ENCODE measurements around the gene RABAC1.
"Not testable (repeated sequence)": the region's sequence is repeated elsewhere in the genome, so short reads cannot be mapped to it uniquely, and the experiment has no call there.

The RABAC1 gene

GRCh38 chr19:41927497-41928192, 31.5 kb downstream of the RABAC1 start:
- DNase-seq = no peak

GRCh38 chr19:41926763-41927496, 32.2 kb downstream of the RABAC1 start:
- no peak for DNase-seq

GRCh38 chr19:41926028-41926762, 32.9 kb downstream of the RABAC1 start:
- DNase-seq = no peak

GRCh38 chr19:41925208-41926003, 33.7 kb downstream of the RABAC1 start:
- DNase-seq = no peak

- DNase-seq = no peak
These were observed 34.7 kb downstream of the RABAC1 start for GRCh38 chr19:41924151-41925145.

DNA sequence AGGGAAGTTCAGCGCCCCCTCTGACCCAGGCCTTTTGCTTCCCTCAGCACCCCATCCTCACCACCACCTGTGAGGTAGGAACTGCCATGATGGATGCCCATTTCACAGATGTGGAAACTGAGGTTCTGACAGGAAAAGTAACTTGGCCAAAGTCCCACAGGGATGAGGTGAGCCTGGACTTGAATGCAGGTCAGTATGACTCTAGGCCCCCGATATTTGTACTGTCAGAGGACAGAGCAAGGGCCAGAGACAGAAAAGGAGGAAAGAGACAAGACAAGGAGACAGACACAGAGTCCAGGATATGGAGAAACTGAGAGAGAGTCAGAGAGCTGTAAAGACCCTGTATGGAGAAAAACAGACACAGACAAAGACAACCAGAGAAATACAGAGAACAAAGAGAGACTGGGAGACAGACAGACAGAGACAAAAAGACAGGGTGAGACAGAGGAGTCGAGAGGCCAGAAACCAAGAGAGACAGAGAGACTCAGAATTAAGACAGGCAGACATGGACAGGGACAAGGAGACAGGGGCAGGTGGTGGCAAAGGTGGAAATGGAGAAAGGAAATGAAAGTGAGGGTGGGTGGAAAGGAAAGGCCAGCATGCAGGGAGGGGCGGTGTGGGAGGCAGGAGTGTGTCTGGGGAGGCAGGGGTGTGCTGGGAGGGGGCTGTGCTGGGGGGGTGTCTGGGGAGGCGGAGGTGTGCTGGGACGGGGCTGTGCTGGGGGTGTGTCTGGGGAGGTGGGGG, 35.9 kb downstream of the RABAC1 start:
- no peak for DNase-seq

- no peak for DNase-seq
These were observed 36.5 kb downstream of the RABAC1 start for GRCh38 chr19:41922585-41922984.

DNA sequence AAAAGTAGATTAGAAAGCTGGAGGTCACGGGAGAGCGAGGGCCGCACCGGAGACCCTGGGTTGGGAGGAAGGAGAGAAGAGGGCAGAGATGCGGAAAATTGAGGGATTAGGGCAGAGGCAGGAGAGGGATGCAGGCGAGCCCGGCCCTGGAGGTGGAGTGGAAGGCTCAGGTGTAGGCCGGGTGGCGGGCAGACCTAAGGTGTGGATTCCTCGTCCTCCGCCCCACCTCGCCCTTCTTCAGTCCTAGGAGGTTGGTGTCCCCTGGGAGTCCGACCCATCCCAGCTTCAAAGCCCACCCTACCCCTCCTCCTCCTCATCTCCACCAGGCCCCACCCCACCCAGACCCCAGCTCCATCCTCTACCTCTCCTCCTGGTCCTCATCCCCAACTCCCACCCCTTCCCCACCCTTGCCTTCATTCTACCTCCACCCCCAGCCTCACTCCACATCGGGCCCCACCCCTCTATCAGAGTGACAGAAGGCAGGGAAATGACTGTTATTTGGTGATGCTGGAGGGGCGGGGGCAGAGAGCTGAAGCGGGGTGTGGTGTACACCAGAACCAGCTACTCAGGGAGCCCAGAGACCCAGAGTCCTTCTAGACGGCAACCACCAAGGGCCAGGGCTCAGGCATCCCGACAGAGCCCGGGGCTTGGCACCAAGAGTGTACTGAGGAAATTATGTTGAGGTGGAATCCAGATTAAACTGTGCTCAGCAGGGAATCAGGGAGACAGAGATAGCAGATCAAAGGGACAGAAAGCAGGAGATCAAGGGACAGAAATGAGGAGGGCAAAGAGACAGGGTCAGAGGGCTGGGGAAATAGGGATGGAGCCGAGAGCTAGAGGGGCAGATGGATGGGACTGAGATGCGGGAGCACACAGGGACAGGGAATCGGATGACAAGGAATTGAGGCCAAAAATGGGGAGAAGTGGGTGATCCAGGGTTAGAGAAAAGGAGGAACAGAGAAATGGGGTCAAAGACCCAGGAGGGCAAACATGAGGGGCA, 37.2 kb downstream of the RABAC1 start:
- DNase-seq = no peak

GRCh38 chr19:41920882-41921576, 38.1 kb downstream of the RABAC1 start:
- no peak for DNase-seq

DNA sequence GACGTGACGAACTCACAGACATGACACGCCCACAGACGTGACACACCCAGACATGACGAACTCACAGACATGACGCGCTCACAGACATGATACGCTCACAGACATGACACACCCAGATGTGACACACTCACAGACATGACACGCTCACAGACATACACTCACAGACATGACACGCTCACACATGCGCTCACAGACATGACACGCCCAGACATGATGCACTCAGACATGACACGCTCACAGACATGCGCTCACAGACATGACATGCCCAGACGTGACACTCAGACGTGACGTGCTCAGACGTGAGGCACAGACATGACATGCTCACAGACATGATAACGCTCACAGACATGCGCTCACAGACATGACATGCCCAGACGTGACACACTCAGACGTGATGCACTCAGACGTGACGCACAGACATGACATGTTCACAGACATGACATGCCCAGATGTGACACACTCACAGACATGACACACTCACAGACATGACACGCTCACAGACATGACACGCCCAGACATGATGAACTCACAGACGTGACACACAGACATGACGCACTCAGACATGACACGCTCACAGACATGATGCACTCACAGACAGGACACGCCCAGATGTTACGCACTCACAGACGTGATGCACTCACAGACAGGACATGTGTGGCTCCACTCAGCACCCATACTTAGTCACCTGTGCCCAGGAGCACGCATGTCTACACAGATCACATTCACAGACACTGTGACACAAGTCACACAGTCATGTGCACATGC, 39.0 kb downstream of the RABAC1 start:
- DNase-seq = no peak

GRCh38 chr19:41918653-41919244, 40.4 kb downstream of the RABAC1 start:
- DNase-seq = no peak

- DNase-seq = no peak
These were observed 41.0 kb downstream of the RABAC1 start for GRCh38 chr19:41918095-41918494.

DNA sequence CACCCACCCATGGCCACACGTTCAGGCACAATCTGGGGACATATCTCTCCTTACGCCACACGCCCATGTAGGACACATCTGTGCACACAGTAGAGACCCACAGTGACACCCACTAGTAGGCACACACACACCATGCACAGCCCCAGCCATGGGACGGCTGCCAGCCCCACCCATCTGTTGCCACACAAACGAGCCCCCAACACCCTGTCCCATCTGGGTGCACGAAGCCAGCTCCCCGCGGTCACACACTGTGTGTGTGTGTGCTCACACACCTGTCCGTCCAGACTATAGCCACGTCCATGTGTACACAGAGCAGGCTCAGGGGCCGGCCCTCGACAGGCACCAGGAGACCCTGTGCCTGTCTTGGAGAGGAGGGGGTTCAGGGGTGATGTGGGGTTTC, 41.4 kb downstream of the RABAC1 start:
- DNase-seq = no peak

DNA sequence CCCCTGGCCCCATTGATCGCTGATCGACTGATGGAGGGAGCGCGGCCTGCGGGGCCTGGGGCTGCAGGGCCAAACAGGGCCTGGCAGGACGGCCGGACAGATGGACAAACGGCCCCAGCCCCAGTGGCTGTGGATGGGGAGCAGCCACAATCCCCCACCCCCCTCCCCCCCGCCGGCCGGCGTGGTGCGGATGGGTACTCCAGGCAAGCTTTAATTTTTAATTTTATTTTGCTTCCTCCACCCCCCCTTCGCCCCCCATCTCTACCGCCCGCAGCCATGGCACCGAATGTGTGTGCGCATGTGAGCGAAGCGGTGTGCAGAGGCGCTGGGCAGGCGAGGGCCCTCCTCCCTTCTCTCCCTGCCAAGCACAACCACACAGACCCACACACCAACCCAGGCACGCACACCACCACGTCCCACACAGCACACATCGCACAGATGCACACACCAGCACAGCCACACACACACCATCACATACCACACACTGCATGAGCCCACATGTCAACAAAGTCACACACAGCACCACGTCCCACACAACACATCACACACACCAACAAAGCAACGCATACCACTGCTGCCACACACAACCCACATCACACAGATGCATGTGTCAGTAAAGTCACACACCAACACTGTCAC, 43.2 kb downstream of the RABAC1 start:
- DNase-seq = no peak

DNA sequence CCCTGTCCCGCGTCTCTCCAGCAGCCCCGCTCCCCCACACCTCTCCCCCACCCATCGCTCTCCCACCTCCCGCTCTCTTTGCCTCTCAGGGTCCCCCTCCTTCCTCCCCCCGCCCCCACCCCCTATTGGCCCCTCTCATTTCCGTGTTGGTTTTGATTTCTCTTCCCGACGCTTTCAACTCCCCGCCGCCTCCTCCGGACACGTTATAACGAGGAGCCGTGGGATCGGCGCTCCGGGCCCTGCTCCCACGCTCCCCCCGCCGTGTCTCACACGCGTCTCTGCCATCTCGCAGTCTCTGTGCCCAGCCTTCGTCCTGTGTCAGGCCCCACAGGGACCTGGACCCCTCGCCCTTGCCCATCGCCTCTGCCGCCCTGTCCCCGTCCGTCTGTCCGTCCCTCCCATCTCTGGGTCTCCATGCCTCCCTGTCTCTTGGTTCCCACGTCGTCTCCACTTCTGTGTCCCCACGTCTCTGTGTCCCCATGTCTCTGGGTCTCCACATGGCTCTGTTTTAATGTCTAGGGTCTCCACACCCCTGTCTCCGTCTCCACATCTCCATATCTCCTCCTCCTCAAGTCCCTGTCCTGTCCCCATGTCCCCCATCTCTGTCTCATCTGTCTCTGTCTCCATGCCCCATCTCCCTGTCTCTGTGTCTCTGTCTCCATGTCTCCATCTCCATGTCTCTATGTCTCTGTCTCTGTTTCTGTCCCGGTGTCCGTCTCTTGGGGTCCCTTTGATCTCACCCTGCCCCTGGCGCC, 43.9 kb downstream of the RABAC1 start:
- no peak for DNase-seq

DNA sequence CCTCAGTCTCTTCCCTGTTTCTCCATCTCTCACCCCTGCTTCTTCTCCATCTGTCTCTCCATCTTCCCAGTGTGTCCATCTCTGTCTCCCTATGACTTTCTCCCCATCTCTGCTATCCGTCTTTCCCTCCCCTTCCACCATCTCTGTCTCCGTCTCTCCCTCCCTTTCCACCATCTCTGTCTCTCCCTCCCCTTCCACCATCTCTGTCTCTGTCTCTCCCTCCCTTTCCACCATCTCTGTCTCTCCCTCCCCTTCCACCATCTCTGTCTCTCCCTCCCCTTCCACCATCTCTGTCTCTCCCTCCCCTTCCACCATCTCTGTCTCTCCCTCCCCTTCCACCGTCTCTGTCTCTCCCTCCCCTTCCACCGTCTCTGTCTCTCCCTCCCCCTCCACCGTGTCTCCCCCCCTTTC, 44.7 kb downstream of the RABAC1 start:
- not testable (repeated sequence) for DNase-seq

Data from NCI-H1105 (cell line).